Activated CD4-positive, alpha-beta T cell treated with anti-CD3 and anti-CD28 coated beads for 36 hours (primary cell): ENCODE results near the gene TXK. TPM values are rescaled to one million over a fixed set of nuclear protein-coding genes. Genes with fewer than 3 reads are reported as not detected.

Experiments
- ATAC-seq: fragments of 200-7000 bp; cut with Tn5 transposase; one replicate; pipeline ENCODE4 v1.10.0; 2021; ENCODE audit warnings: mild to moderate bottlenecking, moderate library complexity
- CTCF ChIA-PET: fragments of 350-600 bp; sonication (Branson Sonifier 250); formaldehyde crosslinking; loops from one replicate; lab custom pipeline; 2021; ENCODE audit warnings: antibody characterized with exemption; lab: Charles Lee
- POLR2A ChIA-PET: fragments of 350-600 bp; sonication (Branson Sonifier 250); formaldehyde crosslinking; loops from one replicate; lab custom pipeline; 2021; ENCODE audit warnings: antibody characterized with exemption, inconsistent platforms; lab: Charles Lee
- DNase-seq: peaks from one replicate; pipeline ENCODE4 v3.0.0-alpha.2; 2020
- H3K27ac Mint-ChIP-seq: one replicate; pipeline ENCODE4 v1.8.0; 2021; ENCODE audit warnings: mixed read lengths
- H3K27me3 Mint-ChIP-seq: one replicate; pipeline ENCODE4 v1.8.0; 2021; ENCODE audit warnings: mixed read lengths
- H3K36me3 Mint-ChIP-seq: one replicate; pipeline ENCODE4 v1.8.0; 2021; ENCODE audit warnings: low read depth, mixed read lengths
- H3K4me1 Mint-ChIP-seq: one replicate; pipeline ENCODE4 v1.8.0; 2021; ENCODE audit warnings: mixed read lengths
- H3K4me3 Mint-ChIP-seq: one replicate; pipeline ENCODE4 v1.8.0; 2021; ENCODE audit warnings: mild to moderate bottlenecking, moderate library complexity, mixed read lengths
- H3K9me3 Mint-ChIP-seq: one replicate; pipeline ENCODE4 v1.8.0; 2021; ENCODE audit warnings: low read depth, mixed read lengths
- intact Hi-C, 2 experiments: fragments of 100-400 bp; cut with DNase I in 1 of 2; cut with micrococcal nuclease in 1 of 2; formaldehyde crosslinking; loops; one replicate each; pipeline versions ENCODE4 v1.14.2 to v1.15.1; 2022 to 2024; cut with DNase I, micrococcal nuclease
- total RNA-seq, 2 experiments: library from RNA; stranded (reverse); gene quantifications; one replicate each; pipeline ENCODE4 v1.2.3, GENCODE V29; 2021

TXK gene
- total RNA-seq, 2 experiments from 2014 or later, result 11.2 to 18.2 TPM

DNA sequence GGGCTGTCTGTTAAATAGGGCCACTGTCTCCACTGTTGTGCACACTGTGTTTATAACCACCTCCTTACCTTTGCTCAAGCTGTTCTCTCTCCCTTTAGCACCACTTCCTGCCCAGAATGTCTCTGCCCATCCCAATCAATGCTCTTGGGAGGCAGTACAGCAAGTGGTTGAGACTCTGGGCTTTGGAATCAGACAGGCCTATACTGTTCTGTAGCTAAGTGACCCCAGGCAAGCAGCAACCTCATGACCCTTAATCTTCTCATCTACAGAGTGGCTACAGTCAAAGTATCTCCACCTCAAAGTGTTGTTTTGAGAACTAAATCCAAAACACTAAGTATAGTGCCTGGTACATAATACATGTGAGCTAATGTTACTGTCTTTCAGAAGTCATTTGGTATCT, 3.8 kb upstream of the TXK start:
- Mint-ChIP-seq H3K4me1 (peaks cover 71% of the 10 kb centered on the region), H3K27me3 (no peaks in the 10 kb centered on the region), H3K27ac (peak overlapping the region; percentile 86), H3K4me3 (peak overlapping the region; percentile 50), H3K36me3 (peaks cover 13% of the 10 kb centered on the region), H3K9me3 (no peaks in the 10 kb centered on the region)
- intact Hi-C loops, result loop anchor here in 1 of 2 experiments (2.0 kb wide), 1 partner anchor 211 kb away; no protein-coding TSS in a partner anchor
- ChIA-PET POLR2A (interaction anchor here (0.8 to 2.3 kb wide), 2 partner anchors 8 to 34 kb away, joined by 4 to 19 read pairs; no protein-coding TSS in a partner anchor), CTCF (interaction anchor here (0.7 to 3.9 kb wide), 12 partner anchors 11 to 205 kb away, joined by 3 to 82 read pairs (median 4); no protein-coding TSS in a partner anchor)
- DNase-seq (no peak), ATAC-seq (peak; percentile 34)

DNA sequence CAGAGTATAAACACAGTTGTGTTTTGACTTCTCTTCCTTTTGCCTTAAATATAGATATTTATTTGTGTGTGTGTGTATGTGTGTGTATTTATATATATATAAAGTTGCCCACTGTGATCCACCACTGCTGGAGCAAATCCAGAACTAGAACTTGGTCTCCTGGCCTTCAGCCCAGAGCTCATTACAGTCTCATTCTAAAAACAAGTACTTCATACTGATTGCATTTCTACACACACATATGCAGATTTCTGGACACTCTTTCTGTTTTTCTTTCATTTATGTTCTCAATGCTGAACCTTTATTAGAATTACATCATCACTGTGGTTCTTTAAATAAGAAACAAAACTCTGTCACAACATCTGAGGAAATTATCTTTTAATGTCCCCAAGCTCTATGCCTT, 381 bp downstream of the TXK start:
- POLR2A ChIA-PET, result interaction anchor here (0.8 kb wide), 1 partner anchor 98 kb away, joined by 3 read pairs; no protein-coding TSS in a partner anchor
- no peaks in the 10 kb centered on the region for H3K9me3 Mint-ChIP-seq
- CTCF ChIA-PET, result interaction anchor here (0.8 to 1.2 kb wide), 6 partner anchors 9 to 100 kb away, joined by 3 to 5 read pairs (median 4); no protein-coding TSS in a partner anchor
- ATAC-seq (peak; percentile 10), DNase-seq (no peak)
- H3K4me1 Mint-ChIP-seq, result peaks cover 81% of the 10 kb centered on the region
- intact Hi-C loops, result loop anchor here in 1 of 2 experiments (2.0 to 5.0 kb wide), 3 partner anchors 219 to 699 kb away; partner anchors contain the start of genes CORIN, NFXL1 and OCIAD1
- peak overlapping the region; percentile 97 for H3K27ac Mint-ChIP-seq
- peaks cover 17% of the 10 kb centered on the region for H3K36me3 Mint-ChIP-seq
- no peaks in the 10 kb centered on the region for H3K27me3 Mint-ChIP-seq
- H3K4me3 Mint-ChIP-seq, result peak overlapping the region; percentile 81

DNA sequence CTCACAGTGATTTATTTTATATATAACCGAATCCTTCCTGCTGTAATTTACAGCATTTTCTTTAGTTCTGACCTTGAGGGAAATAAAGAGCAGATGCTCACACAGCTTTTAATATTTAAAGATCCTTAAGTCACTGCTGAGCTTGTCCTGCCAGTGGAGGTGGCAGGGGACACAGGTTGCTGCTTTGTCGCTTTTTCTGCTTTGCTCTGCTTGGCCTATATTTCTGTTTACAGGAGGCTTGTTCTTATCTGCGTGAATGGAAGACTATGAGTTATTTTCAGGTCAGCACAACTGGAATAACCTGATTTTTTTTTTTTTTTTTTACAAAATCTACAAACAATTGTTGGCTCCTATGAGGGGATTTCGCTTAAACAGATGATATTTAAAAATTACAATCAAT, 2.3 kb downstream of the TXK start:
- no peaks in the 10 kb centered on the region for H3K27me3 Mint-ChIP-seq
- ATAC-seq, result no peak
- no peak for DNase-seq
- H3K27ac Mint-ChIP-seq, result peak overlapping the region; percentile 97
- ChIA-PET POLR2A (interaction anchor here (1.7 kb wide), 1 partner anchor 96 kb away, joined by 4 read pairs; no protein-coding TSS in a partner anchor), CTCF (interaction anchor here (1.0 to 7.0 kb wide), 11 partner anchors 9 to 96 kb away, joined by 3 to 41 read pairs (median 5); no protein-coding TSS in a partner anchor)
- peak overlapping the region; percentile 81 for H3K4me3 Mint-ChIP-seq
- peaks cover 13% of the 10 kb centered on the region for H3K36me3 Mint-ChIP-seq
- peaks cover 81% of the 10 kb centered on the region for H3K4me1 Mint-ChIP-seq
- intact Hi-C loops, result loop anchor here in 1 of 2 experiments (2.0 to 5.0 kb wide), 3 partner anchors 217 to 701 kb away; partner anchors contain the start of genes CORIN, NFXL1 and OCIAD1
- H3K9me3 Mint-ChIP-seq, result no peaks in the 10 kb centered on the region

GRCh38 chr4:48130100-48130499, 4.0 kb downstream of the TXK start:
- peaks cover 83% of the 10 kb centered on the region for H3K4me1 Mint-ChIP-seq
- peaks cover 7% of the 10 kb centered on the region for H3K36me3 Mint-ChIP-seq
- H3K4me3 Mint-ChIP-seq, result peak overlapping the region; percentile 81
- ChIA-PET CTCF (interaction anchor here (0.6 to 7.2 kb wide), 17 partner anchors 9 to 293 kb away, joined by 3 to 82 read pairs (median 5); partner anchors contain the start of gene NFXL1), POLR2A (interaction anchor here (3.2 kb wide), 1 partner anchor 8 kb away, joined by 19 read pairs; no protein-coding TSS in a partner anchor)
- DNase-seq (no peak), ATAC-seq (no peak)
- intact Hi-C loops, result loop anchor here in 1 of 2 experiments (5.0 kb wide), 2 partner anchors 293 to 702 kb away; partner anchors contain the start of genes CORIN and OCIAD1
- H3K27me3 Mint-ChIP-seq, result no peaks in the 10 kb centered on the region
- no peaks in the 10 kb centered on the region for H3K9me3 Mint-ChIP-seq
- H3K27ac Mint-ChIP-seq, result peak overlapping the region; percentile 97

DNA sequence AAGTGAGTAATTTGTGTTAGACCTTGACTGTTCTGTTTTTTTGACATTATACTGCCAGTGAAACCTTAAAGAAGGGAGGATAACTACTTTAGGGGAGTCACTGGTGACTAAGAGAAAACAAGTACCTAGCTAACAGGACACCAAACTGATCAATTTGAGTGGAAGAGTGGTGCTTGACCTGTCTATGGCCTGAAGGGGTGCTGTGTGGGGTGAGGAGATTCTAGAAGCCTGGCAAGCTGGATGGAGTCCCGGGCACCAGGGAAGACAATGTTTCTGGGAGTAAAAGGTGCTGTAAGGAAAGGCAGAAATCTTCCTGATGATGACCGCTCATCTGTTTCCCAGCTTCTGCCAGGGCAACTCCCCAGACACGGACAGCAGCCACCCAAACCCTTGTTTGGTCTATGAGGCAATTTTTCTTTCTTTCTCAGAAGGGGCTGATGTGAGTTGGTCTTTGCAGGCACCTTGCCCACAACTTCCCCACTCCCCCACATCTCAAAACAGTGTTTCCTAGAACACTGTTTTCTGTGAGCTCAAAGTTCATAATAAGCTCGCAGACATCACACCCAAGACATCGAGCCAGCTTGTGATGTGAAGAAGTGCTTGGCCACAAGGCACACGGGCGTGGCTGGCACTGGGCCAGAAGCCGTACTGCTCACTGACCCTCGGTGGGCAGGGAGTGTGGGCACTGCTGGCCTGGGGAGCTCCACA, 4.6 kb downstream of the TXK start:
- H3K27me3 Mint-ChIP-seq, result no peaks in the 10 kb centered on the region
- peak overlapping the region; percentile 97 for H3K27ac Mint-ChIP-seq
- peak overlapping the region; percentile 81 for H3K4me3 Mint-ChIP-seq
- peaks cover 83% of the 10 kb centered on the region for H3K4me1 Mint-ChIP-seq
- DNase-seq (peak; percentile 73), ATAC-seq (peak; percentile 42)
- ChIA-PET CTCF (interaction anchor here (0.7 to 7.2 kb wide), 15 partner anchors 10 to 293 kb away, joined by 3 to 82 read pairs (median 5); partner anchors contain the start of gene NFXL1), POLR2A (interaction anchor here (3.2 kb wide), 1 partner anchor 9 kb away, joined by 19 read pairs; no protein-coding TSS in a partner anchor)
- intact Hi-C loops, result loop anchor here (1.0 to 5.0 kb wide), 8 partner anchors 26 to 703 kb away; partner anchors contain the start of genes CORIN (in 1 of the 2), OCIAD1 (in 1 of the 2) and SLAIN2 (in 1 of the 2)
- H3K9me3 Mint-ChIP-seq, result no peaks in the 10 kb centered on the region
- peaks cover 7% of the 10 kb centered on the region for H3K36me3 Mint-ChIP-seq

DNA sequence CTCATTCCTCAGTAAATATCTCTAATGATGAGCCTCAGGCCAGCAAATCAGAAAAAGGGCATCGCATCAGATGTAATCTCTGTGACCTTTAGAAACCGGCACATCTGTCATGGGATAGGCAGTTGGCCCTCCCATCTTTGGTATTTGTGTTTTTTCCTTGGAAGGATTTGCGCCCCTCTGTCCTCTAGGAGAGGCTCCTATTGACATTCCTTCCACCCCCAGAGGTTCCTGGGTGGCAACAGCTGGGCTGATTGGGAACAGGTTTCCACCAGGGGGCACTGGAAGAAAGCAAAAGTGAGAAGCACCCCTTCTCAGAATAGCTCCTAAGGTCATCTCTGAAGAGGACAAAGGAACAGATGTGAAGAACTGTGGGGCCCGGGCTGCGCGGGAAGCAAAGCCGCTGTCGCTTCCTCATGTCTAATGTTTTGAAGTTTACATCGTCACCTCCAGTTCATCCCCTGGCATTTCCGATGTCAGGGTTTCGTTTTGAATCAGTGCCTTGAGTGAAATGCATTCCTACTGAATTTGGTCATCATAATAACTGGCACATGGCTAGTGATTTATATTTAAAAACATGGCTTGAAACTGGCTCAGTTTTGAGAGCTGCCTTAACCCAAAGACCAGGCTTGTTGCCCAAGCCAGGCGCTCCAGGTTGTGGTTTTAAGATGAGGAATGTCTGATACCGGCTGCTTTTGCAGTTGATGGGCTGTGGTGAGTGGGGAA, 6.2 kb downstream of the TXK start:
- peak overlapping the region; percentile 81 for H3K4me3 Mint-ChIP-seq
- peaks cover 88% of the 10 kb centered on the region for H3K4me1 Mint-ChIP-seq
- peak overlapping the region; percentile 97 for H3K27ac Mint-ChIP-seq
- no peaks in the 10 kb centered on the region for H3K9me3 Mint-ChIP-seq
- DNase-seq, result peak; percentile 91
- intact Hi-C loops, result loop anchor here (1.0 to 5.0 kb wide), 12 partner anchors 11 to 371 kb away; partner anchors contain the start of genes SLAIN2 (in 2 of the 2) and TEC (in 1 of the 2)
- no peaks in the 10 kb centered on the region for H3K27me3 Mint-ChIP-seq
- peaks cover 7% of the 10 kb centered on the region for H3K36me3 Mint-ChIP-seq
- ChIA-PET CTCF (interaction anchor here (0.7 to 7.2 kb wide), 21 partner anchors 8 to 725 kb away, joined by 3 to 82 read pairs (median 4); no protein-coding TSS in a partner anchor), POLR2A (interaction anchor here (1.2 kb wide), 1 partner anchor 11 kb away, joined by 9 read pairs; no protein-coding TSS in a partner anchor)
- ATAC-seq, result peak; percentile 76

DNA sequence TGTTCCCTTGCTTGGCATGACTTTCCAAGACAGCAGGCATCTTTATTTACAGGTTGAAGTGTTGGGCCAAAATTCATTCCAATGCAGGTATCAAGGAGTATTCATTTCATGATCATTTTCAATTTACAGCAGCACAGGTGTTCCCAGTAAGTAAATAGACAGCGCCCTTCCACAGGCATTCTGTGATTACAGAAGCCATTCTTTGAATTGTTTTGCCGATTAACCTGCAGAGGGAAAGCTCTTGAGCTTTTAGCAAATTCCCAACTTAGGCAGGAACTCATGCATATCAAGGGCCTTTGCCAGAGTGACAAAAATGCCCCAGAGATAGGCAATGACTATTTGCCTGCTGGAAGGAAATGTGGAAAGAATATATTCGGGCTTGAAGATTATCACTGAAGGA, 6.8 kb downstream of the TXK start:
- POLR2A ChIA-PET, result interaction anchor here (1.2 kb wide), 1 partner anchor 12 kb away, joined by 9 read pairs; no protein-coding TSS in a partner anchor
- Mint-ChIP-seq H3K9me3 (no peaks in the 10 kb centered on the region), H3K27ac (peak overlapping the region; percentile 97), H3K27me3 (no peaks in the 10 kb centered on the region), H3K4me3 (peak overlapping the region; percentile 81), H3K4me1 (peaks cover 88% of the 10 kb centered on the region), H3K36me3 (peaks cover 7% of the 10 kb centered on the region)
- ATAC-seq (no peak), DNase-seq (no peak)
- CTCF ChIA-PET, result interaction anchor here (0.6 to 7.2 kb wide), 21 partner anchors 9 to 148 kb away, joined by 3 to 82 read pairs (median 4); no protein-coding TSS in a partner anchor
- intact Hi-C loops, result loop anchor here (1.0 to 5.0 kb wide), 3 partner anchors 14 to 372 kb away; no protein-coding TSS in a partner anchor

- Mint-ChIP-seq H3K4me1 (peaks cover 86% of the 10 kb centered on the region), H3K4me3 (no peak overlapping the region), H3K9me3 (no peaks in the 10 kb centered on the region), H3K36me3 (peaks cover 6% of the 10 kb centered on the region), H3K27me3 (no peaks in the 10 kb centered on the region), H3K27ac (peak overlapping the region; percentile 97)
- no peak for ATAC-seq
- CTCF ChIA-PET, result interaction anchor here (0.6 to 7.2 kb wide), 10 partner anchors 9 to 125 kb away, joined by 3 to 82 read pairs (median 6); no protein-coding TSS in a partner anchor
- intact Hi-C loops, result loop anchor here (1.0 to 5.0 kb wide), 3 partner anchors 15 to 372 kb away; no protein-coding TSS in a partner anchor
- no peak for DNase-seq
- POLR2A ChIA-PET, result no interaction called here
These were observed 7.4 kb downstream of the TXK start for GRCh38 chr4:48126621-48127020.

DNA sequence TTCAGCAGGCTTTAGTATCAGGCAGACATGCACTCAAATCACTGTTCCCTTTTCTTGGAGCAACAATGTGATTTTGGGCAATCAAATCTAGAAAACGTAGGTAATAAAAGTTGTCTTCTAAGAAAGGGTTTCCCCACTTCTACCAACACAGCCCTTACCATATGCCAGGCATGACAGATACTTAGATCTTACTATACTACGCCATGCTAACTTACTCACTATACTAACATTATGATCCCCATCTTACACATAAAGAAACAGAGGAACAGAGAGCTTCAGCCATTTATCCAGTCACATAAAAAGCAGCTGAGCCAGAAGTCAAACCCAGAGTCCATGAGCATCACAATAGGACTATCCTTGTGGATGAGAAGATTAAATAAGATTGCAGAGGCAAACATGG, 9.2 kb downstream of the TXK start:
- CTCF ChIA-PET, result interaction anchor here (0.7 to 7.2 kb wide), 6 partner anchors 9 to 146 kb away, joined by 3 to 82 read pairs (median 4); partner anchors contain the start of gene TXK
- H3K4me1 Mint-ChIP-seq, result peaks cover 68% of the 10 kb centered on the region
- no peaks in the 10 kb centered on the region for H3K9me3 Mint-ChIP-seq
- peaks cover 3% of the 10 kb centered on the region for H3K36me3 Mint-ChIP-seq
- H3K27me3 Mint-ChIP-seq, result no peaks in the 10 kb centered on the region
- intact Hi-C loops, result loop anchor here in 1 of 2 experiments (5.0 kb wide), 1 partner anchor 33 kb away; no protein-coding TSS in a partner anchor
- ATAC-seq (peak; percentile 50), DNase-seq (no peak)
- H3K27ac Mint-ChIP-seq, result peak overlapping the region; percentile 79
- peak overlapping the region; percentile 2 for H3K4me3 Mint-ChIP-seq
- POLR2A ChIA-PET, result interaction anchor here (1.0 kb wide), 2 partner anchors 14 to 16 kb away, joined by 4 to 6 read pairs; no protein-coding TSS in a partner anchor

GRCh38 chr4:48122756-48123155, 11.3 kb downstream of the TXK start:
- ChIA-PET CTCF (interaction anchor here (0.7 to 2.5 kb wide), 8 partner anchors 9 to 90 kb away, joined by 3 to 8 read pairs (median 4); partner anchors contain the start of gene TXK), POLR2A (no interaction called here)
- H3K4me1 Mint-ChIP-seq, result peaks cover 66% of the 10 kb centered on the region
- H3K27ac Mint-ChIP-seq, result no peak overlapping the region
- H3K36me3 Mint-ChIP-seq, result peaks cover 6% of the 10 kb centered on the region
- no peaks in the 10 kb centered on the region for H3K27me3 Mint-ChIP-seq
- H3K4me3 Mint-ChIP-seq, result no peak overlapping the region
- intact Hi-C loops, result no loop called here
- no peak for DNase-seq
- H3K9me3 Mint-ChIP-seq, result no peaks in the 10 kb centered on the region
- ATAC-seq, result no peak
